Measurements from ENCODE around the gene FOXO3. TPM values are rescaled to one million over a fixed set of nuclear protein-coding genes. Genes with fewer than 3 reads are reported as not detected.

The FOXO3 gene
- total RNA-seq, 1 donor = 63.6 TPM

GRCh38 chr6:108561742-108562502 is 1.2 kb downstream of the FOXO3 start:
- Histone ChIP-seq H3K9me3 (ENCODE audit: low read depth, low read length) (no peaks in the 10 kb centered on the region), H3K4me3 (ENCODE audit: low read length) (peak overlapping the region; percentile 88), H3K27me3 (ENCODE audit: insufficient read depth, low read length) (no peaks in the 10 kb centered on the region), H3K4me1 (ENCODE audit: insufficient read depth, low read length) (peaks cover 49% of the 10 kb centered on the region)

GRCh38 chr6:108562503-108562993 is 1.8 kb downstream of the FOXO3 start:
- H3K9me3 ChIP-seq (ENCODE audit: low read depth, low read length) = no peaks in the 10 kb centered on the region
- H3K4me1 ChIP-seq (ENCODE audit: insufficient read depth, low read length) = peaks cover 49% of the 10 kb centered on the region
- peak overlapping the region; percentile 88 for H3K4me3 ChIP-seq (ENCODE audit: low read length)
- no peaks in the 10 kb centered on the region for H3K27me3 ChIP-seq (ENCODE audit: insufficient read depth, low read length)

GRCh38 chr6:108563292-108563691 is 2.6 kb downstream of the FOXO3 start:
- no peaks in the 10 kb centered on the region for H3K27me3 ChIP-seq (ENCODE audit: insufficient read depth, low read length)
- H3K4me1 ChIP-seq (ENCODE audit: insufficient read depth, low read length) = peaks cover 57% of the 10 kb centered on the region
- H3K9me3 ChIP-seq (ENCODE audit: low read depth, low read length) = no peaks in the 10 kb centered on the region
- no peak overlapping the region for H3K4me3 ChIP-seq (ENCODE audit: low read length)

- H3K27me3 ChIP-seq (ENCODE audit: insufficient read depth, low read length) = no peaks in the 10 kb centered on the region
- H3K9me3 ChIP-seq (ENCODE audit: low read depth, low read length) = no peaks in the 10 kb centered on the region
- peaks cover 65% of the 10 kb centered on the region for H3K4me1 ChIP-seq (ENCODE audit: insufficient read depth, low read length)
- no peak overlapping the region for H3K4me3 ChIP-seq (ENCODE audit: low read length)
Measured at GRCh38 chr6:108564178-108564577, 3.5 kb downstream of the FOXO3 start.

GRCh38 chr6:108565091-108565766 is 4.5 kb downstream of the FOXO3 start:
- Histone ChIP-seq H3K27me3 (ENCODE audit: insufficient read depth, low read length) (no peaks in the 10 kb centered on the region), H3K4me1 (ENCODE audit: insufficient read depth, low read length) (peaks cover 71% of the 10 kb centered on the region), H3K4me3 (ENCODE audit: low read length) (no peak overlapping the region), H3K9me3 (ENCODE audit: low read depth, low read length) (no peaks in the 10 kb centered on the region)

GRCh38 chr6:108565893-108566292 is 5.2 kb downstream of the FOXO3 start:
- H3K4me1 ChIP-seq (ENCODE audit: insufficient read depth, low read length) = peaks cover 71% of the 10 kb centered on the region
- H3K9me3 ChIP-seq (ENCODE audit: low read depth, low read length) = no peaks in the 10 kb centered on the region
- H3K4me3 ChIP-seq (ENCODE audit: low read length) = no peak overlapping the region
- no peaks in the 10 kb centered on the region for H3K27me3 ChIP-seq (ENCODE audit: insufficient read depth, low read length)

GRCh38 chr6:108566406-108566805 is 5.7 kb downstream of the FOXO3 start:
- H3K4me3 ChIP-seq (ENCODE audit: low read length) = no peak overlapping the region
- no peaks in the 10 kb centered on the region for H3K9me3 ChIP-seq (ENCODE audit: low read depth, low read length)
- H3K4me1 ChIP-seq (ENCODE audit: insufficient read depth, low read length) = peaks cover 71% of the 10 kb centered on the region
- no peaks in the 10 kb centered on the region for H3K27me3 ChIP-seq (ENCODE audit: insufficient read depth, low read length)

- H3K4me1 ChIP-seq (ENCODE audit: insufficient read depth, low read length) = peaks cover 57% of the 10 kb centered on the region
- H3K9me3 ChIP-seq (ENCODE audit: low read depth, low read length) = no peaks in the 10 kb centered on the region
- H3K27me3 ChIP-seq (ENCODE audit: insufficient read depth, low read length) = no peaks in the 10 kb centered on the region
- H3K4me3 ChIP-seq (ENCODE audit: low read length) = no peak overlapping the region
Measured at GRCh38 chr6:108568101-108568500, 7.4 kb downstream of the FOXO3 start.

- H3K27me3 ChIP-seq (ENCODE audit: insufficient read depth, low read length) = no peaks in the 10 kb centered on the region
- H3K4me1 ChIP-seq (ENCODE audit: insufficient read depth, low read length) = peaks cover 54% of the 10 kb centered on the region
- no peak overlapping the region for H3K4me3 ChIP-seq (ENCODE audit: low read length)
Measured at GRCh38 chr6:108568551-108569305, 8.0 kb downstream of the FOXO3 start.

GRCh38 chr6:108570517-108570916 is 9.8 kb downstream of the FOXO3 start:
- H3K4me3 ChIP-seq (ENCODE audit: low read length) = no peak overlapping the region
- H3K27me3 ChIP-seq (ENCODE audit: insufficient read depth, low read length) = no peaks in the 10 kb centered on the region
- H3K4me1 ChIP-seq (ENCODE audit: insufficient read depth, low read length) = peaks cover 40% of the 10 kb centered on the region
- no peaks in the 10 kb centered on the region for H3K9me3 ChIP-seq (ENCODE audit: low read depth, low read length)

More at GRCh38 chr6:108568551-108569305, 8.0 kb downstream of the FOXO3 start:
- H3K9me3 ChIP-seq (ENCODE audit: low read depth, low read length) = no peaks in the 10 kb centered on the region

- Histone ChIP-seq H3K9me3 (ENCODE audit: low read depth, low read length) (no peaks in the 10 kb centered on the region), H3K4me1 (ENCODE audit: insufficient read depth, low read length) (peaks cover 33% of the 10 kb centered on the region), H3K27me3 (ENCODE audit: insufficient read depth, low read length) (no peaks in the 10 kb centered on the region), H3K4me3 (ENCODE audit: low read length) (no peak overlapping the region)
Measured at GRCh38 chr6:108574457-108575141, 13.9 kb downstream of the FOXO3 start.

GRCh38 chr6:108575905-108576494 is 15.3 kb downstream of the FOXO3 start:
- Histone ChIP-seq H3K4me1 (ENCODE audit: insufficient read depth, low read length) (peaks cover 44% of the 10 kb centered on the region), H3K27me3 (ENCODE audit: insufficient read depth, low read length) (no peaks in the 10 kb centered on the region), H3K4me3 (ENCODE audit: low read length) (no peak overlapping the region), H3K9me3 (ENCODE audit: low read depth, low read length) (no peaks in the 10 kb centered on the region)

- H3K4me1 ChIP-seq (ENCODE audit: insufficient read depth, low read length) = peaks cover 51% of the 10 kb centered on the region
- no peak overlapping the region for H3K4me3 ChIP-seq (ENCODE audit: low read length)
Measured at GRCh38 chr6:108576709-108577108, 16.0 kb downstream of the FOXO3 start.

GRCh38 chr6:108578166-108578565 is 17.4 kb downstream of the FOXO3 start:
- Histone ChIP-seq H3K4me1 (ENCODE audit: insufficient read depth, low read length) (peaks cover 61% of the 10 kb centered on the region), H3K9me3 (ENCODE audit: low read depth, low read length) (no peaks in the 10 kb centered on the region), H3K4me3 (ENCODE audit: low read length) (no peak overlapping the region), H3K27me3 (ENCODE audit: insufficient read depth, low read length) (no peaks in the 10 kb centered on the region)

More at GRCh38 chr6:108576709-108577108, 16.0 kb downstream of the FOXO3 start:
- Histone ChIP-seq H3K27me3 (ENCODE audit: insufficient read depth, low read length) (no peaks in the 10 kb centered on the region), H3K9me3 (ENCODE audit: low read depth, low read length) (no peaks in the 10 kb centered on the region)
